ENCODE results near the gene LTBP3.

Gene LTBP3

GRCh38 chr11:65585396-65586246 lies 27.5 kb upstream of the LTBP3 start:
- DNase-seq (ENCODE audit: low read depth), result no peak

GRCh38 chr11:65584723-65585171 lies 26.6 kb upstream of the LTBP3 start:
- DNase-seq (ENCODE audit: low read depth), result no peak

GRCh38 chr11:65584106-65584505 lies 25.9 kb upstream of the LTBP3 start:
- DNase-seq (ENCODE audit: low read depth), result no peak

- no peak for DNase-seq (ENCODE audit: low read depth)
Observed at GRCh38 chr11:65583589-65583988, 25.4 kb upstream of the LTBP3 start.

- no peak for DNase-seq (ENCODE audit: low read depth)
Observed at GRCh38 chr11:65581928-65582327, 23.8 kb upstream of the LTBP3 start.

DNA sequence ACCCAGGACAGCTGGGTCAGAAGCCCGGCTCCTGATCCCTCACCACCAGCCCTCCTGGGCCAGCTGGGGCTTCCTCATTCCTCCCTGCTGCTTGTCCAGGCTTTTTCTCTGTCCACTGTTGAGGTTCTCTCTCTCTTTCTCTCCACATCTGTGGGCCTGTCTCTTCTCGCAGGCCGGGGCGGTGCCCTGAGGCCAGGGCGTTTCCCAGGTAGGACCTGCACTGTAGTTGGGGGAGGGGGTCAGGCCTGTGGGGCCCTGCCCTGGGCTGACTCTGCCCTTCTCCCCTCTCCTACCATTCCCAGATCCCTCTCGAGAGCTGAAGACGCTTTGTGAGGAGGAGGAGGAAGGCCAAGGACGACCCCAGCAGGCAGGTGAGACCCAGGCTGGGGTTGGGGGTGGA lies 22.6 kb upstream of the LTBP3 start:
- no peak for DNase-seq (ENCODE audit: low read depth)

GRCh38 chr11:65580031-65580692 lies 22.0 kb upstream of the LTBP3 start:
- DNase-seq (ENCODE audit: low read depth), result no peak

- peak; percentile 70 for DNase-seq (ENCODE audit: low read depth)
Observed at GRCh38 chr11:65579291-65579690, 21.1 kb upstream of the LTBP3 start.

- DNase-seq (ENCODE audit: low read depth), result no peak
Observed at GRCh38 chr11:65578667-65579066, 20.5 kb upstream of the LTBP3 start.

- no peak for DNase-seq (ENCODE audit: low read depth)
Observed at GRCh38 chr11:65578134-65578533, 20.0 kb upstream of the LTBP3 start.

- DNase-seq (ENCODE audit: low read depth), result no peak
Observed at GRCh38 chr11:65577756-65578109, 19.6 kb upstream of the LTBP3 start.

DNA sequence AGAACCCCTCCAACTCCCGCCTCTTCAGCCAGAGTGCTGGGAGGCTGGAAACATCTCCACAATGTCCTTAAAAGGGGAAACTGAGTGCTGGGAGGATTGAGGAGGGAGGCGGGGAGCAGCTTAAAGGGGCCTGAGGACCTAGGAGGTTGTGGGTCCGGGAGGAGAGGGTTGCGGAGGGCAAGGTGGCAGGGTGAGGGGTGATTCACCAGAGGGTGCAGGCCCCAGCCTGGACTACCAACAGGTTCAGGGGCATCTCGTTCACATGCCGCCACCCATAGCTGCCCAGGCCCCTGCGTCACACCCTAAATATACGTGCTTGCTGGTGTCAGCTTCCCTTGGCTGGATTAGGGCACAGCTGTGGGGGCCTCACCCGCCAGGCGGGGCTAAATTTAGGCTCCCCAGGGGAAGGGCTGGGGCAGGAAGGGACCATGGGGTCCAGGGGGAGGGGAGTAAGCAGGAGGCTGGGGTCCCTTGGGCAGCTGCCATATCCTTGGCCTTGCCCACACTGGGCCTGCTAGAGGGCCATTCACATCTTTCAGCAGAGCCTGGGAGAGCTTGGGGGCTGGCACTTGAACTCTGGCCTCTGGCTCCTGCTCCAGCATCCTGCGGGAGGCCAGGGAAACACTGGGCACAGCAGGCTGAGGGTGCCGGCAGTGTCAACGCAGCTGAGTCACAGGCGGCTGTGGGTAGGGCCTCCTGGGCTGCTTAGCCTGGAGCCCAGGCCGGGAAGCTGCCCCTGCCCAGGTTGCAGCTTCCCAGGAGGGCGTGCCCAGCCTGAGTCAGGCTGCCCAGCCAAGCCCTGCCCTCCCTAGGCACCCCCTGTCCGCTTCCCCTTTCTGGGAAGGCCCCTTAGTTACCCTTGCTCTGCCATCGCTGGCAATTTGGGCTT lies 19.0 kb upstream of the LTBP3 start:
- DNase-seq (ENCODE audit: low read depth), result peak; percentile 62

GRCh38 chr11:65576232-65576866 lies 18.2 kb upstream of the LTBP3 start:
- no peak for DNase-seq (ENCODE audit: low read depth)

- DNase-seq (ENCODE audit: low read depth), result peak; percentile 56
Observed at GRCh38 chr11:65575568-65576231, 17.5 kb upstream of the LTBP3 start, which contains the start of gene EHBP1L1. EHBP1L1 (plus strand) TSS chr11:65576053; CDS start chr11:65576303, 250 bp downstream.

- no peak for DNase-seq (ENCODE audit: low read depth)
Observed at GRCh38 chr11:65574811-65575567, 16.8 kb upstream of the LTBP3 start.

DNA sequence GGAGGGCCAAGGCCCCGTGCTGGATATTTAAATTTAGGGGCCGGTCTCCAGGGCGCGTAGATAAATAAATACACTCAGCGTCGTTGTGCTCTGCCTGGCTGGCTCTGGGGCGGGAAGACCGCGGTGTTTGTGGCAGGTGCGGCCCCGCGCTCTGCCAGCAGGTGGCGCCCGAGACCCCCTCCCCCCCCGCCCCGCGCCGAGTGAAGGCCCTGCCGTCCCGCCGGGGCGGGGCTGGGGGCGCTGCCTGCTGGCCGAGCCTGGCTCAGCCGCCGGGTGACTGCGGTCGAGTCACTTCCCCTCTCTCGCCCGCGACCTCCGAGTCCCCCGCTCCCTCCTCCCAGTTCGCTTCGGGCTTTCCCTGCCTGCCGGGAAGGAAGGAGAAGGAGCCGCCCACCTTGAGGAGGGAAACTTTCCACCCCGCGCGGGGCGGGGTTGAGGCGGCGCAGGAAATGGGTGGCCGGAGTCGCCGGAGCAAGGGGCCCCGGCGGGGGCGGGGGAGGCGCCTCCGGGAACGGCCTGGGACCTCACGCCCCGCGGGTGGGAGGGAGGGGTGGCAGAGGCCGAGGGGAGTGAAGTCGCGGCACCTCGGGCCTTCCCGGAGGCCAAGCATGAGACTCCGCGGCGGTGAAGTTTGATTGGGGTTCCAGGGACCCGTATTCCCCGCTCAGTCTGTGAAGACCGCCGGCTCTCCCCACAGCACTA lies 16.1 kb upstream of the LTBP3 start:
- peak; percentile 84 for DNase-seq (ENCODE audit: low read depth)

DNA sequence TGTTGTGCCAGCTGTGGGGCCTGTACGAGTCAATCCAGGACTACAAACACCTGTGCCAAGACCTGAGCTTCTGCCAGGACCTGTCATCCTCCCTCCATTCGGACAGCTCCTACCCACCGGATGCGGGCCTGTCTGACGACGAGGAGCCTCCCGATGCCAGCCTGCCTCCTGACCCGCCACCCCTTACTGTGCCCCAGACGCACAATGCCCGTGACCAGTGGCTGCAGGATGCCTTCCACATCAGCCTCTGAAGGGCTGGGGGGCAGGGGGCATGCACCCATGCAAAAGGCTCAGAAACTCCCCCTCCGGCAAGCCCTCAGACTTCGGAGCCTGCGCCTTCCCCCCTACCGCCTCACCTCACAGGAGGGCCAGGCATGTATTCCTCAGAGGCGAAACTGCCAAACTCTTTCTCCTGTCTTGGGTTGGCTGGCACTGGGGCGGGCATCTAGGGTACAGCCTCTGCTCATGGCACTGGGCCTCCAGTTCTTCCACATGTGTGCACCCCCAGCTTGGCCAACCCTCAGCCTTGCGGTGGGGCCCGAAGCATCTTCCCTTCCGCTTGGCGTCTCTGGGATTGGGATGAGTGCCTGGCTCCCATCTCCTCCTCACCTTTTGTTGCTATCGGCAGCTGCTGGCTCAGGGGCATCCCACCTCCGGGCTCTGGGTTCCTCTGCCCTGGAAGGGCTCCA lies 15.4 kb upstream of the LTBP3 start:
- no peak for DNase-seq (ENCODE audit: low read depth)

DNA sequence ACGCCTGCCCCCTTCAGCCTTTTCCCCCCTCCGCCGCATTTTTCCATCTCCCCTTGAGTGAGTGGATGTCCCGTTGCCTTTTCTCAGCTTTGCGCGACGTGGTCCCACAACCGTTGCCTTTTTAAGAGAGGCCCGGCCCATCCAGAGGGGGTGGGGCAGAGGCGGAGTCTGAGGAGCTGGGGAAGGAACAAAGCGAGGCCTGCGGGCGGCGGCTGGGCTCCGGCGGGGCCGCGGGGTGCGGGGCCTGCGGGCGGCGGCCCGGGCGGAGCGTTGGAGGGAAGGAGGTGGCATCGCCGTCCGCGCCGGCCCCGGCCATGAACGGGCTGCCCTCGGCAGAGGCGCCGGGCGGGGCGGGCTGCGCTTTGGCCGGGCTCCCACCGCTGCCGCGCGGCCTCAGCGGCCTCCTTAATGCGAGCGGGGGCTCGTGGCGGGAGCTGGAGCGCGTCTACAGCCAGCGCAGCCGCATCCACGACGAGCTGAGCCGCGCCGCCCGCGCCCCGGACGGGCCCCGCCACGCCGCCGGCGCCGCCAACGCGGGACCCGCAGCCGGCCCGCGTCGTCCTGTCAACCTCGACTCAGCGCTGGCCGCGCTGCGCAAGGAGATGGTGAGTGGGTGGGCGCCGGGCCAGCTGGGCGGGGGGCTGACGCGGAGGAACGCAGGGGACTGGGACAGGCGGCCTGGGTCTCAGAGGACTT lies 14.3 kb upstream of the LTBP3 start, which contains the start of gene FAM89B:
Gene FAM89B, plus strand, starts transcription at position 183 of the 696 bp plus-strand sequence. Its CDS starts 132 bp downstream, at position 315.
- peak; percentile 76 for DNase-seq (ENCODE audit: low read depth)

- no peak for DNase-seq (ENCODE audit: low read depth)
Observed at GRCh38 chr11:65571940-65572339, 13.8 kb upstream of the LTBP3 start.

All from amniotic epithelial cell (primary cell).